ENCODE results near the gene SEC24A.
"Not testable (repeated sequence)": the region's sequence is repeated elsewhere in the genome, so short reads cannot be mapped to it uniquely, and the experiment has no call there.

SEC24A gene

DNA sequence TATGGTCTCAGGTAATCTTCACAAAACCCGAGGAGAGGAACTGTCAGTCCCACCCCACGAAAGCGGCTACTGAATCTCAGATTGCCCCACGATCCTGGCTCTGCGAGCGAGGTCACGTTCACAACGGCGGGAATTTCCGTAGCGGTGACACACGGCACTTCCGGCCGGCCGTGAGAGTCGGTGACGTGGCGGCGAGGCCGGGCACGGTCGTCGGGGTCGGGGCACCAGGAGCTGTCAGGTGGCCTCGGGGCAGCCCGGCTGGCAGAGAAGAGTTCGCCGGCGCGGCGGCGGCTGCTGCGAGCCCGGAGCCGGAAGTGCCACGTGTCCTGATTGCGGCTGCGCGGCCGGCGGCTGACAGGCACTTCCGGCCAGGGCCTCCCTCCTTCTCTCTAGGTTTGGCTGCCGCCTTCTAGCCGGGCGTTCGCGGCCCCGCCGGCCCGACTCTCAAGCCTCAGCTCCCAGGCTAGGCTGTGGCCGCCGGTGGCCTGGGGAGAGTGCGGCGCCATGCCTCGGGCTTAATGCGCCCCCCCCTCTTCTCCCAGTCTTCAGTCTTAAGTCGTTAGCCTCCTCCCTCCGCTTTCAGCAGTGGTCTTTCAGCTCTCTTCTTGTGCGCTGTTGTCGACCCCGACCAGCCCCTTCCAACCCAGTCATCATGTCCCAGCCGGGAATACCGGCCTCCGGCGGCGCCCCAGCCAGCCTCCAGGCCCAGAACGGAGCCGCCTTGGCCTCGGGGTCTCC, at the start of gene SEC24A:
SEC24A (plus strand) TSS at position 361 of the 738 bp plus-strand sequence; CDS start at position 653, 292 bp downstream.
- DNase-seq (ENCODE audit: low read depth, low spot score) = peak; percentile 44

- DNase-seq (ENCODE audit: low read depth, low spot score) = not testable (repeated sequence)
Measured at GRCh38 chr5:134599820-134600219, 48.8 kb upstream of the SEC24A start.

DNA sequence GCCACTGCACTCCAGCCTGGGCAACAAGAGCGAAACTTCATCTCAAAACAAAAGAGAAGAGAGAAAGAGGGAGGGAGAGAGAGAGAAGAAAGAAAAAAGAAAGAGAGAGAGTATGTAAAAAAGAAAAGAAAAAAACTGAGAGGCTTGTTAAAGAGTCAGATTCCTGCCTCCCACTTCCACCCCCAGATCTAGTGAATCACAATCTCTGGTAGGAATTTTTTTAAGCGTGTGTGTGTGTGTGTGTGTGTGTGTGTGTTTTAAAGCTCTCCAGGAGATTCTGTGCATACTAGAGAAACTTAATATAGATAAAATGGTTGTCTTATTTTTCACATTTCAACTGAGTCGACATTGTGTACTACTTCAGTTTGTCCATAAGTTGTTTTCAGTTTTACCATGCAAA, 48.0 kb upstream of the SEC24A start:
- DNase-seq (ENCODE audit: low read depth, low spot score) = no peak

- no peak for DNase-seq (ENCODE audit: low read depth, low spot score)
Measured at GRCh38 chr5:134603059-134603458, 45.5 kb upstream of the SEC24A start.

GRCh38 chr5:134604908-134605307, 43.7 kb upstream of the SEC24A start:
- DNase-seq (ENCODE audit: low read depth, low spot score) = no peak

DNA sequence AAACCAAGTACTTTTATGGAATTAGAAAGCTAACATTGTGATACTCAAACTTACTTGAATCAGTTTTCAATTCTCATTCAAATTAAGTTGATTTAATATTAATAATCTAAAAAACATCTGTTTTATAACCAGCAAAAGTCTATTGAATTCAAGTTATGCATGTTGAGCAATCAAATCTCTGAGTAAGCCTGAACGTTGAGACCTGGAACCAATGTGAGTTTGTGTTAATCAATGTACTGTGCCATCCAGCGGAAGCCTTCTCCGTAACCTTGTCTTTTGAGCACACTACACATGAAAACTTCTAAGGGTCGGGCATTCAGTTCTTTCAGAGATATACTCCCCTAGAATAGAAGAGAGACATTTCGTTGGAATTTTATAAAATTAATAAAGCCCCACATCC, 41.9 kb upstream of the SEC24A start:
- no peak for DNase-seq (ENCODE audit: low read depth, low spot score)

DNA sequence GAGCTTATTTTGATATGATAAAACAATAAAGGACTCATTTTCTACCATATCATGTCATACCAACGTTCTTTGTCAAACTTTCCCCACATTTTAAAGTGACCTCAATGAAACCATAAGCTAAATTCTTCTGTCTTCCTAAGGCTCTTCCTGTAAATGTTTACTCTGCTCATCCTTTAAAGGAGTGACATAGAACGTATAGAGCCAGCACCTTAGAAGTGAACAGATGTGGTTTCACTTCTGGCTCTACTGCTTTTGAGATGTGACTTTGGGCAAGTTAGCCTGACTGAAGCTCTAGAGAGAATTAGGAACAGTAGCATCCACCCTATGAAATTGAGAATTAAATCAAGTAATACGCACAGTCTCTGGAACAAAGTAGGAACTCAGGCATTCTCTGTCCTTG, 40.0 kb upstream of the SEC24A start:
- no peak for DNase-seq (ENCODE audit: low read depth, low spot score)

DNA sequence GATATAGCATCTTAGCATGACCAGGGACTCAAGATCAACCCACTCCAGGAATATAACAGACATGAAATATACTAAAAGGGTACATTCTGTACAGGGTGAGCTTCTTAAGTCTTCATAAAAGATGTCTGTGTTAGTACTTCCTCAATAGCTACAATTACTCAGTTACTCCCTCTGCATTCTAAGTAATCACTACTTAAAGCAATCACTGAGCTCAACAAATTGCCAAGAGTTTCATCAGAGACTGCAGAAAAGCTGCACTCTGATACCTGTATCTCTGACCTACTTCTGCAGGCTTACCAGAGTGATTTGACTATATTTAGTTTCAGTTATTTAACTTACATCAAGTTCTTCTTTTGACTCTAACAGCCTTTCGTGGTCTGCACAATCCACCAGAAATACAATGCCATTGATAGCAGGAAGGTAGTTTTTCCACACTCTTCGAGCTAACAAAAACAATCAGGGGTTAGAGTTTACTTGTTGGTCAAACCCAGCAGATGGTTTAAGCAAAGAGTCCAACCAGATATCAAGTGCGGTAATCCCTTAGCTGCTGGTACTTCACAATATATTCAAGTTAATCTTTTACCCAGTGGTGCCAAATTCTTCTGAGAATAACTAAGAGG, 39.2 kb upstream of the SEC24A start:
- DNase-seq (ENCODE audit: low read depth, low spot score) = no peak

DNA sequence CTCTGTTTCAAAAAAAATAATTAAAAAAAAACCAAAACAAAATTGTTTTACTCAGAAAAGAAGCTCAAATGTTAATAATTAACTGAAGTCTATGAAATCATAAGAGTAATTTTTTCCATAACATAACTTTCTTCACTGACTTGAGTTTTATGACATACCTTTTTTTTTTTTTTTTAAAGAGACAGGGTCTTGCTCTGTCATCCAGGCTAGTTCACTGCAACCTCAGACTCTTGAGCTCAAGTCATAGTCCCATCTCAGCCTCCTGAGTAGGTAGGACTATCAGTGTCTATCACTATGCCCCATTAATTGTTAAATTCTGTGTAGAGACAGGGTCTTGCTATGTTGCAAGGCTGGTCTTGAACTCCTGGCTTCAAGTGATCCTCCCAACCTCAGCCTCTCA, 37.9 kb upstream of the SEC24A start:
- DNase-seq (ENCODE audit: low read depth, low spot score) = no peak

DNA sequence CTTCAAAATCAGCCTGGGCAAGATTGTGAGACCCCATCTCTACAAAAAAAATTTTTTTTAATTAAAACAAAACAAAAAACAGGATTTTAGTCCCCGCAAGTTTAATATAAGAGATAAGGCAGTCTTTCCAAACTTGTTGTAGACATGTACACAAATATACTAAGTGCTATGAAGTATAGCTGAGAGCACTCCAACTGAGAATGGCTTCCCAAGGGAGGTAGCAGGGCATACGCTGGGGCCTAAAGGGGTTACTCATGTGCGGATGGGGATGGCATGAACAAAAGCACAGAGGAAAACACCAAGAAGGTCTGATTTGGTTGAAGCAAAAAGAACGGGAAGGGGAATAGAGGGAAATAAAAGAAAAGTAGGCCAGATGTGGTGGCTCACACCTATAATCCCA, 37.1 kb upstream of the SEC24A start:
- DNase-seq (ENCODE audit: low read depth, low spot score) = no peak

GRCh38 chr5:134614450-134615085, 34.0 kb upstream of the SEC24A start:
- DNase-seq (ENCODE audit: low read depth, low spot score) = no peak

DNA sequence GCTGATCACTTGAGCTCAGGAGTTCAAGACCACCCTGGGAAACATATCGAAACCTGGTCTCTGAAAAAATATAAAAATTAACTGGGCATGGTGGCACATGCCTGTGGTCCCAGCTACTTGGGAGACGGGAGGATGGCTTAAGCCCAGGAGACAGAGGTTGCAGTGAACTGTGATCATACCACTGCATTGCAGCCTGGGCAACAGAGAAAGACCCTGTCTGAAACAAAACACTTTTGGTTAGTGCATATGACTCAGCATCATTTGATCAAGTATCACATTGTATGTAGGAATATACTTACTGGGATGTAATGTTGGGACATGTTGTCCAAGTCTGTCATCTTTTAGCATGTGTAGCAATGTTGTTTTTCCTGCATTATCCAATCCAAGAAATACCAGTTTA, 28.0 kb upstream of the SEC24A start:
- no peak for DNase-seq (ENCODE audit: low read depth, low spot score)

- DNase-seq (ENCODE audit: low read depth, low spot score) = no peak
Measured at GRCh38 chr5:134625559-134625958, 23.0 kb upstream of the SEC24A start.

DNA sequence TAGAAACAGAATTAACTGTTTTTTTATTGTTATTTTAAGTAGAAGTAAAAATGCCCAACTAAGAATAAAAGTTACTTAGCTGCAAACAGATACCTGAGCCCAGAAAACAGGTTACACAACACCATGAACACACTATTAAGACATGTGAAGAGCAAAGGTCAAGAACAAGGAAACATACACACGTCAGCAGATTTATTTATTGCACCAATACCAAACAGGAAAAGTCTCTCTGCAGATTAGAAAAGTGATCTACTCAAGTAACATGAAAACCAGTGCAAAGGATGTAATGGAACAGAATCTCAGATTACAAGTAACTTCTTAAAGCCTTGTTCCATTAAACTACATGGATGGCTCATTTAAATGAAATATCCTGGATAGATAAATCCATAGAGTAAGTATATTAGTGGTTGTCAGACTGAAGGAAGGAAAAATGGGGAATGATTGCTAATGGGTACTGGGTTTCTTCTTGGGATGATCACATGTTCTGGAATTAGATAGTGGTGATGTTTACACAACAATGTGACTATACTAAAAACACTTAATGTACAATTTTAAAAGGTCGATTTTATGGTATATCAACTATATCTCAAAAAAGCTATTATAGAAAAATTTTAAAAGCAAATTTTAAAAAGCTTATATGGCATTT, 22.1 kb upstream of the SEC24A start:
- DNase-seq (ENCODE audit: low read depth, low spot score) = no peak

DNA sequence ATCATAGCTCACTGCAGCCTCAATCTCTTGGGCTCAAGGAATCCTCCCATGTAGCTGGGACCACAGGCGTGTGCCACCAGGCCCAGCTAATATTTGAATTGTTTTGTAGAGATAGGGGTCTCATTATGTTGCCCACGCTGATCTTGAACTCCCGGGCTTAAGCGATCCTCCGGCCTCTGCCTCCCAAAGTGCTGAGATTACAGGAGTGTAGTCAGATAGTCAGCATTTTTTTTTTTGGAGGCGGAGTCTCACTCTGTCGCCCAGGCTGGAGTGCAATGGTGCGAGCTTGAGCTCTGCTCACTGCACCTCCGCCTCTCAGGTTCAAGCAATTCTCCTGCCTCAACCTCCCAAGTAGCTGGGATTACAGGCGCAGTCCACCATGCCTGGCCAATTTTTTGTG, 14.4 kb upstream of the SEC24A start:
- DNase-seq (ENCODE audit: low read depth, low spot score) = no peak

GRCh38 chr5:134635366-134635765, 13.2 kb upstream of the SEC24A start:
- not testable (repeated sequence) for DNase-seq (ENCODE audit: low read depth, low spot score)

GRCh38 chr5:134637116-134637721, 11.4 kb upstream of the SEC24A start:
- DNase-seq (ENCODE audit: low read depth, low spot score) = no peak

- no peak for DNase-seq (ENCODE audit: low read depth, low spot score)
Measured at GRCh38 chr5:134638760-134639201, 9.8 kb upstream of the SEC24A start.

DNA sequence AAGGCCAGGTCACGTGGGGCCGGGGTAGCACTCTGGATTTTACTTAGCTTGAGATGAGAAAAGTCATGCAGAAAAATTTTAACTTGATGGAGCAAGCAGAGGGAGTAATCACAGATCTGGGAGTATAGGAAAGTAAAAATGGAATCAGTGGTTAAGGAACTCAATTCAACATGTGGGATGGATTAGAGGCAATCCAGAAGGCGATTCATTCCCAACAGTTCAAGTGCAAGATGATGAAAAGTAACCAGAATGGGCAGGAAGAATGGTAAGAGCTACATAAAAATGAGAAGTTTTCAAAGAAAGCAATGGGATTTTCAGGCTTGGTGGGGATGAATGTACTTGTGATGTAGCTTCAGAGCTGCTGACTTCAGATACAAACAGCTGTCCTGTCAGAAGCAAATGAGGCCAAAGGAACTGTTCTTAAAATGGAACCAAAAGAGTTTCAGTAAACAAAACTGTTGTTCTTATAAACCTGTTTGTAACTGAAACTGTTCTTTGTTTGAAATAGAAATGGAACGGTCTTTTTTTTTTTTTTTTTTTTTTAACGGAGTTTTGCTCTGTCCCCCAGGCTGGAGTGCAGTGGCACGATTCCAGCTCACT, 5.6 kb upstream of the SEC24A start:
- no peak for DNase-seq (ENCODE audit: low read depth, low spot score)

DNA sequence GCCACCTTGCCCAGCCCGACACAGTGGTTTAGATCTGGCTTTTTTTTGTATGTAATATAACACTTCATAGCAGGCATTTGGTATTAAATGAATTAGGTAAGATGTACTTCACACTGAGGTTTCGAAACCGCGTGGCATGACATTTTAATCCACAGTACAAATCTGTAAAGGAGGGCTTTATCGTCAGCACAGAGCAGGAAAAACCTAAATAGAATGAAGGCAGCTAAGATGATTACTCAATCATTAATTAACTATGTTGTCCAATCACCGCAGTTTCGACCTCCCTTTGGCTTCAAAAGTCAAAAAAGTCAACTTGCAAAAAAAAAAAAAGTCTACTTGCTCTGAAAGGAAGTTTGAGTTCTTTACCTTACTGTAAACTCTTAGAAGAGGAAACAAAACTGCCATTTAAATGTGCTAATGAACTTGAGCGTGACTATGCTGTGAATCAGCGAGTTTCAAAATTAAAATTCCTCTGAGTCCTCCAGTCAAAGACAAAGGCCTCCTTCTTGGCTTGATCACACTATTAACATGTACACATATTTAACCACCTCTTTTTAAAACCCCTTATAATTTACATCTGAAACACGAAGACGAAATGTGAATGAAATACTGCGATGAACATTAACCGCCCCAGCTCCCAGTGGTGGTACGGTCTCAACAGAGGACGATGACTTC, 698 bp upstream of the SEC24A start:
- DNase-seq (ENCODE audit: low read depth, low spot score) = no peak
